IMR-90 (cell line): ENCODE data around the gene AADACL4. TPM values are rescaled to one million over a fixed set of nuclear protein-coding genes. Genes with fewer than 3 reads are reported as not detected.

Experiments
- ATAC-seq: fragments of 200-7000 bp; cut with Tn5 transposase; 2 replicates; pipeline ENCODE4 v1.9.1; 2020; ENCODE audit warnings: low read depth, mild to moderate bottlenecking, moderate library complexity
- BruUV-seq: library from RNA; stranded (reverse); fragments of 400-500 nt; replicated peaks from 2 replicates; lab custom pipeline; 2021; lab: Mats Ljungman, UMichigan
- CTCF ChIA-PET: fragments of 300-600 bp; formaldehyde crosslinking; extraction: SDS; loops from one replicate; lab custom pipeline; 2021; ENCODE audit warnings: antibody characterized with exemption; lab: Yijun Ruan, JAX
- POLR2A ChIA-PET: fragments of 300-600 bp; sonication (Branson Sonifier 250); formaldehyde crosslinking; loops from one replicate; lab custom pipeline; 2022; ENCODE audit warnings: antibody characterized with exemption; ENCODE audit not compliant: unreplicated experiment; lab: Charles Lee
- DNase-seq: peaks from one replicate; pipeline ENCODE4 v3.0.0; 2013
- H2AFZ ChIP-seq: replicated peaks from 2 replicates; pipeline ENCODE3; 2013; ENCODE audit warnings: low read length, mild to moderate bottlenecking; ENCODE audit not compliant: poor library complexity
- H2AK5ac ChIP-seq: 2 replicates; pipeline ENCODE4 v1.6.1; 2013; ENCODE audit warnings: low read depth, low read length, inconsistent platforms
- H2AK9ac ChIP-seq: replicated peaks from 2 replicates; pipeline ENCODE3; 2013; ENCODE audit warnings: mild to moderate bottlenecking, low read depth, low read length, moderate library complexity; ENCODE audit not compliant: poor library complexity
- H2BK120ac ChIP-seq: 2 replicates; pipeline ENCODE4 v1.6.1; 2013; ENCODE audit warnings: low read depth, low read length, inconsistent platforms
- H2BK15ac ChIP-seq: 3 replicates; pipeline ENCODE4 v1.6.1; 2013; ENCODE audit warnings: low read depth, low read length, inconsistent platforms
- H2BK20ac ChIP-seq: 2 replicates; pipeline ENCODE4 v1.6.1; 2013; ENCODE audit warnings: low read depth, mild to moderate bottlenecking, inconsistent platforms, low read length, moderate library complexity
- H2BK5ac ChIP-seq: 2 replicates; pipeline ENCODE4 v1.6.1; 2013; ENCODE audit warnings: mild to moderate bottlenecking, low read depth, low read length, inconsistent platforms; ENCODE audit not compliant: poor library complexity, severe bottlenecking
- H3K14ac ChIP-seq: replicated peaks from 2 replicates; pipeline ENCODE4 v1.6.1; 2013; ENCODE audit warnings: low read depth, low read length, inconsistent platforms
- H3K18ac ChIP-seq: 2 replicates; pipeline ENCODE4 v1.6.1; 2013; ENCODE audit warnings: low read depth, low read length, control low read depth
- H3K23ac ChIP-seq: 2 replicates; pipeline ENCODE4 v1.6.1; 2013; ENCODE audit warnings: low read depth, low read length, inconsistent platforms
- H3K27ac ChIP-seq: 2 replicates; pipeline ENCODE4 v1.5.1; 2013; ENCODE audit warnings: mild to moderate bottlenecking, control low read depth, low read length; ENCODE audit not compliant: insufficient read depth
- H3K27me3 ChIP-seq: 2 replicates; pipeline ENCODE4 v1.6.1; 2013; ENCODE audit warnings: low read length; ENCODE audit not compliant: control insufficient read depth, insufficient read depth
- H3K36me3 ChIP-seq: 2 replicates; pipeline ENCODE4 v1.6.1; 2013; ENCODE audit warnings: low read length, mixed read lengths; ENCODE audit not compliant: control insufficient read depth, insufficient read depth
- H3K4ac ChIP-seq: 2 replicates; pipeline ENCODE4 v1.6.1; 2013; ENCODE audit warnings: low read depth, low read length, inconsistent platforms
- H3K4me1 ChIP-seq: 2 replicates; pipeline ENCODE4 v1.6.1; 2013; ENCODE audit warnings: low read length, mixed read lengths; ENCODE audit not compliant: control insufficient read depth, insufficient read depth
- H3K4me2 ChIP-seq: 2 replicates; pipeline ENCODE4 v1.6.1; 2013; ENCODE audit warnings: low read depth, mild to moderate bottlenecking, control low read depth, low read length, moderate library complexity
- H3K4me3 ChIP-seq: 2 replicates; pipeline ENCODE4 v1.5.1; 2013; ENCODE audit warnings: low read depth, mild to moderate bottlenecking, control low read depth, low read length, moderate library complexity; ENCODE audit not compliant: insufficient read depth
- H3K56ac ChIP-seq: 2 replicates; pipeline ENCODE4 v1.6.1; 2013; ENCODE audit warnings: low read length, inconsistent platforms; ENCODE audit not compliant: insufficient read depth; ENCODE audit errors: extremely low read depth
- H3K79me1 ChIP-seq, 2 experiments: 2 replicates each; pipeline ENCODE4 v1.6.1; 2013; ENCODE audit warnings: low read length in 2 of 2, inconsistent platforms in 1 of 2, low read depth in 1 of 2
- H3K9ac ChIP-seq: 2 replicates; pipeline ENCODE4 v1.6.1; 2013; ENCODE audit warnings: low read depth, low read length, control low read depth
- H3K9me1 ChIP-seq: 2 replicates; pipeline ENCODE4 v1.6.1; 2013; ENCODE audit warnings: low read length, inconsistent platforms; ENCODE audit not compliant: insufficient read depth
- H3K9me3 ChIP-seq: 2 replicates; pipeline ENCODE4 v1.6.1; 2013; ENCODE audit warnings: low read length; ENCODE audit not compliant: control insufficient read depth, insufficient read depth
- H4K20me1 ChIP-seq: 2 replicates; pipeline ENCODE4 v1.6.1; 2013; ENCODE audit warnings: low read length, inconsistent platforms; ENCODE audit not compliant: insufficient read depth
- H4K5ac ChIP-seq: 2 replicates; pipeline ENCODE4 v1.6.1; 2013; ENCODE audit warnings: mild to moderate bottlenecking, low read depth, low read length, control low read depth
- H4K8ac ChIP-seq, 2 experiments: 2 replicates each; pipeline ENCODE4 v1.6.1; 2013; ENCODE audit warnings: low read depth in 2 of 2, low read length in 2 of 2, control low read depth in 1 of 2, inconsistent platforms in 1 of 2
- H4K91ac ChIP-seq: 2 replicates; pipeline ENCODE4 v1.6.1; 2013; ENCODE audit warnings: low read depth, low read length, inconsistent platforms; ENCODE audit not compliant: insufficient read depth
- BHLHE40 ChIP-seq: fragments of 150-350 bp; IDR thresholded peaks from 2 replicates; pipeline ENCODE4 v1.6.1; 2016; ENCODE audit warnings: mild to moderate bottlenecking, low read depth, low read length
- CEBPB ChIP-seq: IDR thresholded peaks from 2 replicates; pipeline ENCODE4 v1.6.1; 2012; ENCODE audit warnings: low read depth, low read length, improper control_type of control experiment
- CHD1 ChIP-seq: IDR thresholded peaks from 2 replicates; pipeline ENCODE4 v1.6.1; 2012; ENCODE audit warnings: low read depth, low read length, improper control_type of control experiment
- CTCF ChIP-seq: conservative IDR thresholded peaks from 2 replicates; pipeline ENCODE4 v1.5.1; 2012; ENCODE audit warnings: mild to moderate bottlenecking, low read depth, low read length, improper control_type of control experiment
- ELK1 ChIP-seq: fragments of 150-350 bp; IDR thresholded peaks from 2 replicates; pipeline ENCODE4 v1.6.1; 2016; ENCODE audit warnings: low read depth, mild to moderate bottlenecking, low read length, moderate library complexity, borderline replicate concordance
- FOS ChIP-seq: fragments of 150-350 bp; IDR thresholded peaks from 2 replicates; pipeline ENCODE4 v1.6.1; 2016; ENCODE audit warnings: low read depth, low read length
- MAFK ChIP-seq: IDR thresholded peaks from 2 replicates; pipeline ENCODE4 v1.6.1; 2012; ENCODE audit warnings: low read depth, low read length, improper control_type of control experiment
- MAZ ChIP-seq: IDR thresholded peaks from 2 replicates; pipeline ENCODE4 v1.6.1; 2012; ENCODE audit warnings: low read depth, mild to moderate bottlenecking, low read length, improper control_type of control experiment, moderate library complexity, borderline replicate concordance
- MXI1 ChIP-seq: IDR thresholded peaks from 2 replicates; pipeline ENCODE4 v1.6.1; 2012; ENCODE audit warnings: low read depth, mild to moderate bottlenecking, low read length, moderate library complexity, borderline replicate concordance
- NFE2L2 ChIP-seq: fragments of 150-350 bp; IDR thresholded peaks from 2 replicates; pipeline ENCODE4 v1.6.1; 2016; ENCODE audit warnings: low read depth, mild to moderate bottlenecking, low read length
- POLR2A ChIP-seq: IDR thresholded peaks from 2 replicates; pipeline ENCODE4 v1.6.1; 2012; ENCODE audit warnings: mild to moderate bottlenecking, low read depth, low read length
- RAD21 ChIP-seq: IDR thresholded peaks from 2 replicates; pipeline ENCODE4 v1.6.1; 2012; ENCODE audit warnings: low read length, improper control_type of control experiment
- RCOR1 ChIP-seq: IDR thresholded peaks from 2 replicates; pipeline ENCODE4 v1.6.1; 2012; ENCODE audit warnings: mild to moderate bottlenecking, low read length, improper control_type of control experiment; ENCODE audit not compliant: insufficient replicate concordance
- RFX5 ChIP-seq: IDR thresholded peaks from 2 replicates; pipeline ENCODE4 v1.8.0; 2012; ENCODE audit warnings: low read depth, mild to moderate bottlenecking, low read length, moderate library complexity
- SMC3 ChIP-seq: fragments of 150-350 bp; IDR thresholded peaks from 2 replicates; pipeline ENCODE4 v1.6.1; 2016; ENCODE audit warnings: low read depth, mild to moderate bottlenecking, antibody characterized with exemption, low read length, moderate library complexity
- USF2 ChIP-seq: fragments of 150-350 bp; IDR thresholded peaks from 2 replicates; pipeline ENCODE4 v1.6.1; 2017; ENCODE audit warnings: mild to moderate bottlenecking, antibody characterized with exemption, low read length, low read depth
- WGBS, 2 experiments: methylation state at CpG; one replicate each; pipeline versions ENCODE4 v1.1.5 to v1.1.7; 2013; ENCODE audit warnings: missing lambda C conversion rate in 2 of 2; ENCODE audit not compliant: insufficient read length in 1 of 2; ENCODE audit errors: extremely low coverage in 2 of 2; 5-methylcytosine and 5-hydroxymethylcytosine counted together
- dilution Hi-C: fragments of 300-500 bp; cut with HindIII; formaldehyde crosslinking; loops from one replicate; pipeline ENCODE4 v1.14.3; 2018; ENCODE audit warnings: low sequenced_read_pairs; ENCODE audit not compliant: unreplicated experiment
- in situ Hi-C: fragments of 300-500 bp; cut with MboI; formaldehyde crosslinking; loops from 3 replicates; pipeline ENCODE4 v1.14.3; 2019; ENCODE audit warnings: low sequenced_read_pairs, inconsistent platforms, mixed read lengths
- intact Hi-C: fragments of 100-400 bp; cut with micrococcal nuclease; formaldehyde crosslinking; loops from 2 replicates; pipeline ENCODE4 v1.10.0; 2022
- polyA plus RNA-seq, 3 experiments: library from polyadenylated mRNA; depleted of rRNA; stranded (reverse); fragments of >200 nt; gene quantifications; 2 replicates each; pipeline ENCODE4 v1.2.3, GENCODE V29; 2012; ENCODE audit warnings: low replicate concordance in 1 of 3
- total RNA-seq: library from RNA; depleted of rRNA; stranded (reverse); fragments of >200 nt; gene quantifications from 2 replicates; pipeline ENCODE4 v1.2.3, GENCODE V29; 2012

AADACL4 gene
- total and polyA plus RNA-seq, 2 of the 4 experiments (the other 2 are of a cell fraction): not detected

- H4K5ac ChIP-seq: no peak overlapping the region
- no peaks in the 10 kb centered on the region for H3K36me3 ChIP-seq
- no peak overlapping the region for H3K4ac ChIP-seq
- ATAC-seq (no peak), DNase-seq (no peak)
- WGBS, 2 experiments: no CpG with 5 or more reads among the region's 4 CpGs
- no peak overlapping the region for H3K56ac ChIP-seq
- H3K4me1 ChIP-seq: no peaks in the 10 kb centered on the region
- no peak overlapping the region for H2AFZ ChIP-seq
- in situ Hi-C loops (no loop called here), dilution Hi-C loops (no loop called here), intact Hi-C loops (no loop called here)
- H3K9me3 ChIP-seq: no peaks in the 10 kb centered on the region
- H3K23ac ChIP-seq: no peak overlapping the region
- H4K20me1 ChIP-seq: no peaks in the 10 kb centered on the region
- BruUV-seq: no TSS peak
- H3K18ac ChIP-seq: no peak overlapping the region
- no peak overlapping the region for H3K9ac ChIP-seq
- no peak overlapping the region for H2BK5ac ChIP-seq
- no peaks in the 10 kb centered on the region for H3K79me1 ChIP-seq
- no peaks in the 10 kb centered on the region for H3K9me1 ChIP-seq
- POLR2A ChIA-PET: no interaction called here
- no peak overlapping the region for H2BK15ac ChIP-seq
- CTCF ChIA-PET: interaction anchor here (0.7 kb wide), 1 partner anchor 288 kb away, joined by 3 read pairs; no protein-coding TSS in a partner anchor
- no peak overlapping the region for H3K27ac ChIP-seq
- H2BK120ac ChIP-seq: no peak overlapping the region
- no peak overlapping the region for H2AK9ac ChIP-seq
- no peak overlapping the region for H2AK5ac ChIP-seq
- H3K14ac ChIP-seq: no peak overlapping the region
- no peak overlapping the region for H4K8ac ChIP-seq
- peaks cover 38% of the 10 kb centered on the region for H3K27me3 ChIP-seq
- no peak overlapping the region for H4K91ac ChIP-seq
- no peak overlapping the region for H3K4me2 ChIP-seq
- no peak for TF ChIP-seq CEBPB
- TF ChIP-seq MXI1: no peak
- TF ChIP-seq RFX5: no peak
- TF ChIP-seq ELK1: no peak
- TF ChIP-seq POLR2A: no peak
- TF ChIP-seq CTCF: no peak
- no peak for TF ChIP-seq FOS
- TF ChIP-seq NFE2L2: no peak
- no peak for TF ChIP-seq CHD1
- TF ChIP-seq BHLHE40: no peak
- no peak for TF ChIP-seq SMC3
- TF ChIP-seq MAFK: no peak
- no peak for TF ChIP-seq MAZ
- TF ChIP-seq RAD21: no peak
- TF ChIP-seq RCOR1: no peak
- no peak for TF ChIP-seq USF2
- no peak overlapping the region for H2BK20ac ChIP-seq
- no peak overlapping the region for H3K4me3 ChIP-seq
Measured at GRCh38 chr1:12626888-12627287, 17.0 kb upstream of the AADACL4 start.
